HCEC 1CT (cell line): ENCODE measurements around the gene BCL11A.
"Not testable (repeated sequence)": the region's sequence is repeated elsewhere in the genome, so short reads cannot be mapped to it uniquely, and the experiment has no call there.

ENCODE experiments used
- DNase-seq: peaks from one replicate; pipeline ENCODE4 v3.0.0-alpha.2; 2017

Gene BCL11A

GRCh38 chr2:60417210-60417609 is 136.2 kb downstream of the BCL11A start:
- DNase-seq = not testable (repeated sequence)

DNA sequence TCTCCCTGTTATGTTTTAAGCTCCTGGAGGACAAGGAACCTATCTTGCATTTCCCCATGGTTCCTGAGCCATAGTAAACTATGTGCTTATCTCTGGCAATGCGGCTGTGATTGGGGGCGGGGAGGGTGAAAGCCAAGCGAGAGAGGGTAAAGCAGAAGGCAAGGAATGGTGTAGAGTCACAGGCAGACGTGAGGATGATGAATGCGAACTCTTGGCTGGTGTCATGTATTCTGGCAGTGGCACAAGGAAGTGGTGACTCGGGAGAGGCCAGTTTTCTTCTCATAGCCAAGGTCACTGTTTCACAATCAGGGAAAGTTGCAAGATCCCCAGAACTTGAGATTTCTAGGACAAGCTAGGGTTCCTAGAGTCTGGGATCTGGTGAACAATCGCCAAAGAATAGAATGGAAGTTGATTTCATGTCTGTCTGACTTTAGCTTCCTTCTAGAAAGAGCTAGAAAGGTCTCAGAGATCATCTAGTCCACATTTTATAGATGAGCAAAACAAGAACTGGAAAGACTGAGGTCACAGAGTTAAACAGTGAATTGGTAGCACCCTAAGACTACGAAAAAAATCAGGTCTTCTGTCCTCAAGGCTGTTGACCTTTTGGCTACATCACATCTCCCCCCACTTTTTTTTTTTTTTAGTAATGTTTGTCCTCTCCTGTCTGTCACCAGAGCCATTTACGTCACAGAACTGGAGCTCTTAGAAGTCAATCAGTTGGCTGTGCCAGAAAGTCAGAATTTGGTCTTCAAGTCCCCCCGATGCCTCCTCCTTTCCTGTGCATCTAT is 137.0 kb downstream of the BCL11A start:
- no peak for DNase-seq

DNA sequence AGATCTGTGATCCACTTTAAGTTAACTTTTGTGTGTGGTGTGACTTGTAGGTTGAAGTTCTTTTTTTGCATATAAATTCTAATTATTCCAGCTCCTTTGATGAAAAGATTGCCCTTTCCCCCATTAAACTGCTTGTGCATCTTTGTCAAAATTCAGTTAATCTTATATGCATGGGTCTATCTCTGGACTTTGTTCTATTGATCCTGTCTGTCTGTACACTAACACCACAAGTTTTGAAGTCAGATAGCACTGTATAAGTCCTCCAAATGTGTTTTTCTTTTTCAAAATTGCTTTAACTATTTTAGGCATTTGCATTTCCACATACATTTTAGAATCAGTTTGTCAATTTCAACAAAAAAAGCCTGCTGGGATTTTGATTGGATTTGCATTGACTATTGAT is 137.6 kb downstream of the BCL11A start:
- DNase-seq = no peak

DNA sequence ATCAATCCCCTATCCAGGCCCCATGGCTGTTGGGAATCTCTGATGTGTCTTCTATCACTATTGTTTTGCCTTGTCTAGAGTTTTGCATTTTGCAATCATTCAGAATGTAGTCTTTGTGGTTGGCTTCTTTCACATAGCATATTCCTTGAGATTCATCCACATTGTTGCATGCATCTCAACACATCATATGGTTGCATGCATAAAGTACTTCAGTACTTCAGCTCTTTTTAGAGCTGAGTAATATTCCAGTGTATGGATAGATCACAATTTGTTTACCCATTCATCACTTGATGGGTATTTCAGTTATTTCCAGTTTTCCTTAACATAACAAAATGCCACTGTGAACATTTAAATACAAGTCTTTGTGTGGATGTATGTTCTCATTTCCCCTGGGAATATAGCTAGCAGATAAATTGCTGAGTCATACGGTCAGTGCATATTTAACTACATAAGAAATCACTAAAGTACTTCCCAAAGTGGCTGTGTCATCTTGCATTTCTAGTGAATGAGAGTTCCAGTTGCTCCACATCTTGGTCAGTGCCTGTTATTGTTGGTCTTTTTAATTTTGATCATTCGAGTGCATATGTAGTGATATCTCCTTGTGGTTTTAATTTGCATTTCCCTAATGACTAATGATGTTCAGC is 138.8 kb downstream of the BCL11A start:
- DNase-seq = no peak

DNA sequence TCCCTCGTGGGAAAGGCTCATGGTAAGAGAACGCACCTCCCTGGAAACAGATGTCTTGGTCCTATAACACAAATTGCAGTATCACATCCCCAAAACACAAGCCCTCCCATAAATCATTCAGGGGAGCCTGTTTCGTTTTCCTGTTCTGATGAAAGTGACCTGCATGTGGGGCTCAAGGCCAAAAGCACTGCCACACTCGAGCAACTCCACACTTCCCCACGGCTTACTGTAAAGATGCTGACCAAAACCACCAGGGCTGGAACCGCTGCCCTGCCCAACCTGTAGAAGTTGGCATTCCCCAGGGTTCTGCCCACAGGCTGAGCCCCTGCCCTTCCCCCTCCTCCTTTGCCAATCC is 139.7 kb downstream of the BCL11A start:
- DNase-seq = no peak

DNA sequence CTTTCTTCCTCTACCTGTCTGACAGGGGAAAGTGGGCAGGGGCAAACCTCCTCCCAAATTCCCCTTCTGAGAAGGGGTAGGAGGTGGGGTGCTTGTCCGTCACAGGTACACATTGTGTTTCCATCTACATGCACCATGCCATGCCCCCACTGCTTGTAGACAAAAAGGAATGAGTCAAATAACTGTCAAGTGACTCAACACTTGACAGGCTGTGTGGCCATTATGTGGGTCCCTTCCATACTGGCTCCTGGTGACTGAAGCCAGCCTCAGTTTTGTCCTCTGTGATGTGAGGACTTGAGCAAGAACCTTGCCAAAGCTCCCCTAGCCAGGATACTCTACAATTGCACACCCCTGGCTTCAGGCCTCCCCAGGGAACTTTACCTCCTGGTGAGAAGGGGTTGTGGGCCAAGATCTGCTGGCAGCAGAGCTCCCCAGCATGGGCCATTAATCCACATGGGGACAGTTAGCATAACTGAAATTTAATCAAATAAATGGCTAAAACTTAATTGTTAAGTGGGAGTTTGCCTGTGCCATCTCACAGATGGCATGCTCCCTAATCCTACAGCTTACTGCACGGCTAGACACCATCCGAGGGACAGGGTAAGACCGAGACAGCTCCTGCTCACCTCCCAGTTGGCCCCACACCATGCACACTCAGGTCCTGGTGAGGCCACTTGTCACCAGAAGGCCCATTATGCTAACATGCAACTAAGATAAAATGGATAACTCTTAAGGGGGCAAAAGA is 140.2 kb downstream of the BCL11A start:
- DNase-seq = no peak

GRCh38 chr2:60412620-60413019 is 140.8 kb downstream of the BCL11A start:
- DNase-seq = no peak

DNA sequence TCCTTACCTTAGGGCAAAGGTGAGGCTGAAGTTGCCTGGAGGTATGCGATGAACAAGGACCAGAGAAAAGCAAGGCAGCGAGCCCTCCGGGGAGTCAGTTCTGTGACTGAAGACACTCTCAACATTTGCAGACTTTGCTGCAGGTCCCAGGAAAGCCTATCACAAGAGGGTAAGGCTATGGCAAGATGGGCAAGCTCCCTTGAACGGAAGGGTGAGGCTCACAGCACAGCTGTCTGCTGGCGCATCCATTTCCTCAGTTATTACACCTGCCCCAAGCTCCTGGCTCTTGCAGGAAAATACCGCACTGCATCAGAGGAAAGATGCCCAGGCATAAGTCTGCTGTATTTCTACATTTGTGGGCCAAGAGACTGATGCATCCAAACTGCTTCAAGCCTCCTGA is 141.4 kb downstream of the BCL11A start:
- DNase-seq = no peak

GRCh38 chr2:60411295-60411694 is 142.2 kb downstream of the BCL11A start:
- DNase-seq = no peak

DNA sequence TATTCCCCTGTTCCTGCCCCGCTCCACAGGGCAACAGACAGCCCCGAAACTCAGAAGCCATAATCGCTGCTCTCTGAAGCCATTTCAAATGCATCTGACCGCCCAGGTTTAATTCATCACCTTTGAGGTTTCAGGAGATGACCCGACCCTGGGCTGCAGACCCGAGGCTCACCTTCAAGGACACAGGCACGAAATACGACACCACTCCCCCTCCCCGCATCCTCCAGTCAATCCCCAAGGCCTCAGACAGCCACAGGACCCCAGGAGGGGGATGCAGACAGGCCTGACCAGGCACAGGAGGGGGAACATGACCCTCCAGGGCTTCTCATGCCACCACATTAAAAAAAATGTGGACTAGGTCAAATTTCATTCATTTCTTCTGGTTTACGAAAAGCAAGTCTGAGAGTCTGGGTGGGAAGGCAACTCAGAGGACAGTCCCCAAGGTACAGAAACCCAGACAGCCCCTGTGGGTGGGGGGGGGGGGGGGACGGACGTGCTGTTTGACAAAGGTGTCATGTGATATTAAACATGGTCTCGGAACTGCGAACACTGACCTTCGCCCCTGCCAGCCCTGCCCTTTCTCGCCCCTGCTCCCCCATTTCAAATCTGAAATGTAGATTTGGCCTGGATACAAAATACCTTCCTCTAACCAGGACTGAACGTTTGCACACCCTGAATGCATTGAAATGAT is 142.9 kb downstream of the BCL11A start:
- no peak for DNase-seq

DNA sequence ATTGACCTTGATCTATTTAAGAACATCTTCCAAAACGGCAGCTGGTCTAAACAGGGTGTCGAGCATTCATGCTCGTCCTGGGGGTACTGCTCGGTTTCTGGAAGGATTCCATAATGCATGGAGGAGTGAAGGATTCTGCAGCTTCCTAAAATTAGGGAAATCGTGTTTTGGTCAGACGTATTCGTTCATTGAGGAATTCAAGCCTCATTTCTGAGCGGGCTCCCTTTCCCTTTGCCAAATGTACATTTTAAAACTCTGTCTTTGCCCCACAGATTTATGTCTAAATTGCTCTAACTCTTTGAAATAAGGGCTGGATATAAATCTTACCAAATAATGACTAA is 144.0 kb downstream of the BCL11A start:
- DNase-seq = no peak

- DNase-seq = no peak
Observed at GRCh38 chr2:60408811-60409530, 144.5 kb downstream of the BCL11A start.

DNA sequence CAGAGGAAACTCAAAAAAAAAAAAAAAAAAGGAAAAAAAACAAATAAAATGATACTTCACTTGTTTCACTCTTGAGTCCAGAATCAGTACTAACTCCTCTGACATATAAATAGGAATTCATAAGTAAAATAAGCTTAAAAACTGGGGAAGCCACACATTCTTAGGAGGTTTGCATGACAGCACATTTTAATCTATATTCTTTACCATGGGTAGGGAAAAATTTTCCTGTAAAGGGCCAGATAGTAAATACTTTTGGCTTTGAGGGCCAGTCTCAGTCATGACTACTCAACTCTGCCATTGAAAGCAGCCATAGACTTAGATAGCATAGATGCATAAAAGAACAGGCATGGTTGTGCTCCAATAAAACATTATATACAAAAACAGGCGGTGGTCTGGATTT is 145.2 kb downstream of the BCL11A start:
- DNase-seq = no peak

GRCh38 chr2:60407398-60407797 is 146.1 kb downstream of the BCL11A start:
- no peak for DNase-seq

DNA sequence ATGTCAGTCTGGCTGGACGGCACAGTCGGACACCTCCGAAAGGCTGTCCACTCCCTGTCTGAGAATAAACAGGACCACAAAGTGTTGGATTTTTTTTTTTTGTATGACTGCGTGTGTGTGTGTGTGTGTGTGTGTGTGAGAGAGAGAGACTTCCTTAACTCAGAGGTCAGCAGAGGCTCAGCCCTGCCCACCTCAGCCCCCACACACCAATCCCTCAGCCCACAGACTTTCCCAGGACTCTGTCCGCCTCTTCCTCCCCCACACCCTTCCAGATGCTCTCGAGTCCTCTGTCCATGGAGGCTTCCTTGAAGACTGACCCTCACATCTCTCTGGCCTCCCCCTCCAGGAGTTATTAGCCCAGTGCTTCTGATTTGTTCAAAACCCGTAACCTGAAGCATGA is 147.3 kb downstream of the BCL11A start:
- no peak for DNase-seq

GRCh38 chr2:60405271-60405919 is 148.1 kb downstream of the BCL11A start:
- DNase-seq = no peak
